ENCODE data around the gene COLQ.

The COLQ gene

DNA sequence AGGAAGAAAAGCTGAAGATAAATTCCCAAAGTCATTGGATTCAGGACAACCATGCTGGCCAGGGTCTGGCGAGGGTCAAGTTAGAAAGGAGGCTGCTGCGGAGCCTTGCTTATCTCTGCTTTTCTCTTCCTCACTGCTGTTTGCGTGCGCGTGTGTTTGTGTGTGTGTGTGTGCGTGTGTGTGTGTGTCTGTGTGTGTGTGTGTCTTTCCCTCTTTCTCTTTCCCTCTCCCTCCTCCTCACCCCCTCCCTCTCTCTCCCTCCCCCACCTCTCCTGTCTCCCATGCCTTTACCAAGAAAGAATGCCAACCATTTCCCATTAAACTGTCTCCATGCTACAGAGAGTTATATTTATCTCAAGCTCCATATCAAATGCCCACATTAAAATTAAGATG lies at the start of gene COLQ:
Gene COLQ, minus strand, starts transcription at position 134 of the 393 bp plus-strand sequence. Its CDS starts 81 bp downstream, at position 53.
- TF ChIP-seq ZFX (IDR thresholded peaks at IDR 0.05) = no peak
- TF ChIP-seq, protein P1, sequence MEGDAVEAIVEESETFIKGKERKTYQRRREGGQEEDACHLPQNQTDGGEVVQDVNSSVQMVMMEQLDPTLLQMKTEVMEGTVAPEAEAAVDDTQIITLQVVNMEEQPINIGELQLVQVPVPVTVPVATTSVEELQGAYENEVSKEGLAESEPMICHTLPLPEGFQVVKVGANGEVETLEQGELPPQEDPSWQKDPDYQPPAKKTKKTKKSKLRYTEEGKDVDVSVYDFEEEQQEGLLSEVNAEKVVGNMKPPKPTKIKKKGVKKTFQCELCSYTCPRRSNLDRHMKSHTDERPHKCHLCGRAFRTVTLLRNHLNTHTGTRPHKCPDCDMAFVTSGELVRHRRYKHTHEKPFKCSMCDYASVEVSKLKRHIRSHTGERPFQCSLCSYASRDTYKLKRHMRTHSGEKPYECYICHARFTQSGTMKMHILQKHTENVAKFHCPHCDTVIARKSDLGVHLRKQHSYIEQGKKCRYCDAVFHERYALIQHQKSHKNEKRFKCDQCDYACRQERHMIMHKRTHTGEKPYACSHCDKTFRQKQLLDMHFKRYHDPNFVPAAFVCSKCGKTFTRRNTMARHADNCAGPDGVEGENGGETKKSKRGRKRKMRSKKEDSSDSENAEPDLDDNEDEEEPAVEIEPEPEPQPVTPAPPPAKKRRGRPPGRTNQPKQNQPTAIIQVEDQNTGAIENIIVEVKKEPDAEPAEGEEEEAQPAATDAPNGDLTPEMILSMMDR (conservative IDR thresholded peaks at IDR 0.05) = no peak
- no peak within 1 kb of the TSS for H3K27ac ChIP-seq

DNA sequence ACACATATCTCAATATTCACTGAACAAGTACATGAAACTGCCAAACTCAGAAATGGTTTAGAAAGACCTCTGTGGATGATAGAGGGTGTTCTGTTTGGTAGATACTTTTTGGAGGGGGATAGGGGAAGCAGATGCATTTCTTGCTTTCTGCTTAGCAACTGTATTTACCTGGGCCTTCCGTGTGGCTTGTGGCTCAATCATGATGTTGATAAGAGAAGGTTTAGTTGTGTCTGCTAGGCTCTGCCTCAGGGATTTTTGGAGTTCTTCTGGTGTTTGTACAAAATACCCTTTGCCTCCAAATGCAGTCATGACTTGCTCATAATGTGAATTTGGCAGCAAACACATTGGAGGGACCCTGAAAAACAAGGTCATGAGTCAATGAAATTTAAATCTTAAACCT lies 41.7 kb upstream of the COLQ start:
- TF ChIP-seq, protein P1 (conservative IDR thresholded peaks at IDR 0.05) = no peak
- no peak for TF ChIP-seq ZFX (IDR thresholded peaks at IDR 0.05)
- H3K27ac ChIP-seq = no peak overlapping the region

DNA sequence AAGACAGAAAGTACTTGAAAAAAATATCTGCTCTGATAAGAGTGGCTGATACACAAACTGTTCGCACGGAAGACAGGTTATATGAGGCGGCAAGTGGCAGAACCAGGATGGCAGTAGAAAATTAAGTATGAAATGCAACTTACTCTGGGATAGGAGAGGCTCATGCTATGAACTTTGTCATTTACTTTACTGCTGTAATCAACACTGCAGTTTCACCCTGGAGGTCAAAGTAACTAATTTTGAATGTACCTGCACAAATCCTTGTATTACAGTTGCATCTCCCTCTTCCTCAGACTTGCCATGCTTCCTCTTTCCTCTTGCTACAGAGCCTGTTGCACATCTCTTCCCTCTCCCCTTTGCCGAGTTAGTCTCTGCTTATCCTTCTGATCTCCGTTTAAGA lies 41.1 kb upstream of the COLQ start:
- TF ChIP-seq, protein P1 (conservative IDR thresholded peaks at IDR 0.05) = no peak
- no peak for TF ChIP-seq ZFX (IDR thresholded peaks at IDR 0.05)

DNA sequence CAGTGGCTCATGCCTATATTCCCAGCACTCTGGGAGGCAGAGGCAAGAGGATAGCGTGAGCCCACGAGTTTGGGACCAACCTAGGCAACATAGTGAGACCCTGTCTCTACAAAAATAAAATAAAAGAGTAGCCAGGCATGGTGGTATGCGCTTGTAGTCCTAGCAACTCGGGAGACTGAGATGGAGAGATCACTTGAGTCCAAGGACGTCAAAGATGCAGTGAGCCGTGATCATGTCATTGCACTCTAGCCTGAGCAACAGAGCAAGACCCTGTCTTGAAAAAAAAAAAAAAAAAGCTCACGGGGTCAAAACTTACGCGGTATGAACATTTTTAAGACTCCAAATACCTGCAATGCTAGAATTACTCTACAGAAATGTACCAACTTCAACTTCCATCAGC lies 37.1 kb upstream of the COLQ start:
- TF ChIP-seq ZFX (IDR thresholded peaks at IDR 0.05) = no peak
- TF ChIP-seq, protein P1 (conservative IDR thresholded peaks at IDR 0.05) = no peak

More for the DNA sequence above, 41.1 kb upstream of the COLQ start:
- H3K27ac ChIP-seq = no peak overlapping the region

DNA sequence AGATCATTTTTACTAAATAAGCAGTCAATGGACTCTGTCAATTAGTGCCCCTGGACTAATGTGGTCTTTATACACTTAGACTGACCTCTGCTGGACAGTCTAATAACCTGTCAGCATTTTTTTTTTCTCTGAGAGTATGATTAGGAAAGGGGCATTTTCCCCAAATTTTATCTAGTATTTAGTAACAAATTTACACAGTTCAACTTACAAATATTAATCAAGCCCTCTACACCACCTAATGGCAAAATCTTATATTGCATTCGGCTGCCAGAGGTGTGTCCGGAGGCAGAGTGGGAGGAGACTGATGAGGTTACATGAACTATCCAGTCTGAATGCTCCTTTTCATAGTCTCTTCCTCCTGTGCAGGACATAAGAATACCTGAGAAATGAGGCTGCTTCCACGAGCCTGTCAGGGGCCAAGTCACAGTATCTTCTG lies 36.0 kb upstream of the COLQ start:
- no peak overlapping the region for H3K27ac ChIP-seq
- no peak for TF ChIP-seq ZFX (IDR thresholded peaks at IDR 0.05)
- TF ChIP-seq, protein P1 (conservative IDR thresholded peaks at IDR 0.05) = peak; percentile 81

More for the DNA sequence above, 37.1 kb upstream of the COLQ start:
- no peak overlapping the region for H3K27ac ChIP-seq

DNA sequence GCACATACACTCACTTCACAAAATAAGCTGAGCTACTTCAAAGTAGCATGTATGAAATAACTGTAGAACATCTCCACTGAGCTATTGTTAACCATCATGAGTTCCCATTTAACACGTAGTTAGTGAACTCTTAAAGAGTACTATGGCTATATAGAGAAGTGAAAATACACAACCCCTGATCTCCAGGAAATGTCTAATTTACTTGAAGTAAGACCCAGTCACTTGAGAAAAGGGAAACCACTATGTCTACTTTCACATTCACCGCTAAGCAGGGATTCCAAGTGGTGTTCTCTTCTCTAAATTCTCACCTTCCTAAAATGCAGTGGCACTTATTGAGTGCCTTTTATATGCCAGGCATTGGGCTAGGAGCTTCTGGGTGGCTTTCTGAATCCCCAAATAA lies 35.0 kb upstream of the COLQ start:
- no peak overlapping the region for H3K27ac ChIP-seq
- TF ChIP-seq, protein P1 (conservative IDR thresholded peaks at IDR 0.05) = no peak
- TF ChIP-seq ZFX (IDR thresholded peaks at IDR 0.05) = no peak

DNA sequence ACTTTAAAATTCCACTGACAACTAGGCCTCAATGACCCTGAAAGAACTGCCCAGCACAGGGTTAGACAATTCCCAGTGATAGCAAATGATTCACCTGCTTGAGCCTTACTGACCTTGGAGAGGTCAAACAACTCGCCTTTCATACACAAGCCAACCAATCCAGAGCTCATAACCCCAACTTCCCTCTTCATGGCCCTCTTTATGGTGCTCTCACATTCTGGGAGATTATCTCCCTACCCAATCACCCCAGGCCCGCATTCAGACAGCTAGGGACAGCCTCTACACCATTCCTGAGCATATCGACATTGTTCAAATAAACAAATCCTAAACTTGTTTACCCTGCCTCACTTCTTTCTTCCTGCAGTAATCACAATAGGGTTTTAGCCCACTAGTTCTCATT lies 32.2 kb upstream of the COLQ start:
- TF ChIP-seq, protein P1 (conservative IDR thresholded peaks at IDR 0.05) = no peak
- TF ChIP-seq ZFX (IDR thresholded peaks at IDR 0.05) = no peak
- H3K27ac ChIP-seq = no peak overlapping the region
